Pancreas (tissue), 10 donors: Measurements from ENCODE around the gene NES. TPM values are rescaled to one million over a fixed set of nuclear protein-coding genes. Genes with fewer than 3 reads are reported as not detected.

ENCODE experiments used
- ATAC-seq, 4 donors: fragments of 200-7000 bp; cut with Tn5 transposase; one replicate each; pipeline versions ENCODE4 v1.8.0 to v1.9.1; 2020; ENCODE audit warnings: mild to moderate bottlenecking in 4 of 4, moderate library complexity in 4 of 4
- DNase-seq, 6 donors: peaks; one replicate each; pipeline ENCODE4 v3.0.0-alpha.2; 2020
- FAIRE-seq: peaks from 2 replicates; lab custom pipeline; 2012; peaks lifted over from hg19 to GRCh38; lab: Jason Lieb, UNC
- H3K27ac ChIP-seq, 4 donors: fragments of 200-600 bp; sonication (generic); 1 replicate in 3 of 4; 2 replicates in 1 of 4; pipeline versions ENCODE4 v1.5.0 to v1.8.0; 2020
- H3K27me3 ChIP-seq, 4 donors: fragments of 200-600 bp; one replicate each; pipeline ENCODE4 v1.8.0; 2021
- H3K36me3 ChIP-seq, 3 donors: fragments of 200-600 bp; sonication (generic) in 1 of 3; one replicate each; pipeline versions ENCODE4 v1.5.0 to v1.8.0; 2020 to 2021
- H3K4me1 ChIP-seq, 3 donors: fragments of 200-600 bp; one replicate each; pipeline ENCODE4 v1.8.0; 2021
- H3K4me3 ChIP-seq, 4 donors: fragments of 200-600 bp; sonication (generic) in 2 of 4; one replicate each; pipeline versions ENCODE4 v1.5.0 to v1.8.0; 2020 to 2021
- H3K9me3 ChIP-seq, 4 donors: fragments of 200-600 bp; one replicate each; pipeline ENCODE4 v1.8.0; 2021
- CTCF ChIP-seq, 4 donors: fragments of 200-600 bp; sonication (generic) in 3 of 4; IDR thresholded peaks; one replicate each; pipeline versions ENCODE4 v1.5.0 to v1.8.0; 2021; ENCODE audit warnings: antibody characterized with exemption in 4 of 4
- WGBS, 2 donors: extraction: QIAGEN DNeasy Blood & Tissue Kit; methylation state at CpG; one replicate each; pipeline ENCODE4 v1.1.7; 2013; 5-methylcytosine and 5-hydroxymethylcytosine counted together
- intact Hi-C, 3 donors: fragments of 100-400 bp; cut with DNase I; formaldehyde crosslinking; loops; one replicate each; pipeline versions ENCODE4 v1.11.1 to v1.14.2; 2022
- polyA plus RNA-seq, 2 donors: library from polyadenylated mRNA; stranded (reverse); fragments of 200-250 nt; gene quantifications; one replicate each; pipeline ENCODE4 v1.2.3, GENCODE V29; 2013
- total RNA-seq, 6 donors: library from RNA; stranded (reverse); fragmentation: NEBNext Ultra II Directional in 4 of 6; extraction: Animal tissue kit (Norgen Biotek cat#: 25700) in 4 of 6; gene quantifications; one replicate each; pipeline versions ENCODE4 v1.2.1 to v1.2.4, GENCODE V29; 2021 to 2023
- donor health status: healthy with polysubstance abuse.
- donor health status: DM: no; HTN: no; CAD: no; lungs with moderate emphysema.
- donor health status: DM: no; HTN: no; CAD: no.
- donor health status: control.
- donor health status: control.
- donor health status: Bipolar disorder and iron deficiency.
- donor health status: DM: yes; HTN: yes; CAD: no.
- donor health status: DM: no; HTN: no; CAD: no.
- donor health status: DM: no; HTN: no; CAD: no.
- donor health status: DM: yes; HTN: yes; CAD: no.

NES gene
- total and polyA plus RNA-seq, 8 donors = 1.1 to 7.6 (median 3.7) TPM

DNA sequence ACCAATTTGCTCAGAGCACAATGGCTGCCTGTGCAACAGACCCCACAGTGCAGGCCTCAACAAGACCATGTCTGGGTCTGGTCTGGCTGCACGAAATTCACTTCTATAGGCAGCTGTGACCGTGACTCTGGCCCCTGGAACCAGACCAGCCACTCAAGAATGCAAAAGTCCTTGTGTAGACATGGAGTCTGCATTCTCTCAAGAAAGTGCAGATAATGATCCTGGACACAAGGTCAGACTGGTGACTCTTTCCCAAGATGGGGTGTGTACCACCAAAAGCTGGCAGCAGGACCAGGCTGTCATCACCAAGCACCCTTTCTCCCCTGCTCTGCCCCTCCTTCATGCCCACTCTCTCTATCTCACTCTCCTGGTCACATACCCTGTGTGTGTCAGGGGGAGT is 43.9 kb upstream of the NES start:
- intact Hi-C loops = no loop called here
- Histone ChIP-seq H3K4me3 (no peak overlapping the region), H3K27ac (no peak overlapping the region), H3K9me3 (no peaks in the 10 kb centered on the region), H3K4me1 (peaks cover 10 to 17% (median 14%) of the 10 kb centered on the region in 3 donors), H3K27me3 (no peaks in the 10 kb centered on the region), H3K36me3 (peaks cover 10 to 29% (median 11%) of the 10 kb centered on the region in 3 donors)
- 77 to 87% methylated on average over 2 of the region's 2 CpGs for WGBS, 2 donors
- DNase-seq (no peak), ATAC-seq (no peak), FAIRE-seq (no peak)
- no peak for TF ChIP-seq CTCF (IDR thresholded peaks at IDR 0.05)

GRCh38 chr1:156717351-156717750 is 40.1 kb upstream of the NES start:
- DNase-seq (no peak), ATAC-seq (no peak), FAIRE-seq (no peak)
- intact Hi-C loops = no loop called here
- H3K36me3 ChIP-seq = peaks cover 0 to 7% (median 0%) of the 10 kb centered on the region in 3 donors
- no peaks in the 10 kb centered on the region for H3K9me3 ChIP-seq
- no peak overlapping the region for H3K4me3 ChIP-seq
- no peak for TF ChIP-seq CTCF (IDR thresholded peaks at IDR 0.05)
- H3K27me3 ChIP-seq = no peaks in the 10 kb centered on the region
- no peak overlapping the region for H3K27ac ChIP-seq
- H3K4me1 ChIP-seq = no peaks in the 10 kb centered on the region
- WGBS, 2 donors = 76 to 79% methylated on average over 4 of the region's 4 CpGs

- Histone ChIP-seq H3K4me1 (no peaks in the 10 kb centered on the region), H3K4me3 (no peak overlapping the region), H3K9me3 (no peaks in the 10 kb centered on the region), H3K27me3 (no peaks in the 10 kb centered on the region), H3K36me3 (no peaks in the 10 kb centered on the region), H3K27ac (no peak overlapping the region)
- FAIRE-seq (no peak), DNase-seq (no peak), ATAC-seq (no peak)
- intact Hi-C loops = no loop called here
- TF ChIP-seq CTCF (IDR thresholded peaks at IDR 0.05) = no peak
- 81 to 82% methylated on average over 3 of the region's 3 CpGs for WGBS, 2 donors
Measured at GRCh38 chr1:156714830-156715229, 37.6 kb upstream of the NES start.

DNA sequence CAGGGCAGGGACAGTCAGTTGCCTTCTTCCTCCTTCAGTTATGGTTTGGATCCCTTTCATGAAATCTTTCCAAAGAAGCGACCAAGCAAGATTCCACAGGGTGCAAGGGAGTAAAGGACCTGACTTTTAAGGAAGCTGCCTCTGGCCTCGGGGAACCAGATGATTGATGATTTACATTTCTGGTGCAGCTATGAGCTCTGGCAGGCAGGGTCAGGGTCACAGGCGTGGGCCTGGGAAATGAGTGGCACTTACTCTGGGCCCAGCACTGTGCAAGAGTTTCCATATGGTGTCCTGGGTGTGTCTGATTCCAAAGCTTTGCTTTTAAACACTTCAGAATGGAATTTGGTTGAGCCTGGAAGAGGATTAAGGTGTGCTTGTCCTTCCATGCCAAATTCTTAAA is 35.4 kb upstream of the NES start:
- Histone ChIP-seq H3K27me3 (no peaks in the 10 kb centered on the region), H3K27ac (no peak overlapping the region), H3K4me1 (no peaks in the 10 kb centered on the region), H3K9me3 (no peaks in the 10 kb centered on the region), H3K4me3 (no peak overlapping the region), H3K36me3 (no peaks in the 10 kb centered on the region)
- FAIRE-seq (no peak), DNase-seq (no peak), ATAC-seq (no peak)
- intact Hi-C loops = no loop called here
- no peak for TF ChIP-seq CTCF (IDR thresholded peaks at IDR 0.05)
- 44 to 51% methylated on average over 3 of the region's 3 CpGs for WGBS, 2 donors

DNA sequence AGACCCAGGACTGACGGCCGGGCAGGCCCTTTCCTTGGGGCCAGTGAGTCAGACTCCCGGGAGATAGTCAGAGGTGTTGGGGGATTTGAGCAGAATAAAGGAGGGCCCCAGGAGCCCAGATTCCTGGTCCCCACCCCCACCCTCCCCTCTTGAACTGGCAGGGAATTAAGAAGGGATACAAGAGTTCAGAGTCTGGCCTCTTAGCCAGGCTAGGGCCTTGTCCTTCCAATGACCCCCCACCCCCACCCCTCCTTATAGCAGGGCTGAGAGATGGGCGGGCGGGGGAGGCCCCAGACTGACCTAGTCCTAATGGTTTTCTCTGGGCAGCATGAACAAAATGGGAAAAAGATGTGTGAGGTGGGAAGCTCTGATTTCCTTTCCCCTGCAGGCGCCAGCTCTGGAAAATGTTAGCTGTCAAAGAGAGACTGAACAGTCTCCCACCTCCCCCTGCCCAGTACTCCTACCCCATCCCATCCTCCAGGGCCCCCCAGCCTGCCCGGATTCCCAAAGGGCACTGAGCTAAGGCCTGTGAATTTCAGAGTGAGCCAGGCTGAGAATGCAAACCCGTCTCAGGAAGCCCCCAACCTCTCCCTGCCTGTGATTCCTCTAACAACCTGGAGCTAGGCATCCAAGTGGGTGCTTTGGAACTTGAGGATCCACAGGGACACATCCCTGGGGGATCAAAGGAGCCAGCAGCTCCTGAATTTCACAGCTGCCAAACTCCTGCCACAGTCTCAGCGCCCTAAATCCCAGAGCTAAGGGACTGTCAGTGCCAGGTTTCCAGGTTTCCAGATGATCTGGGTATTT is 34.0 kb upstream of the NES start:
- FAIRE-seq = no peak
- intact Hi-C loops = no loop called here
- WGBS, 2 donors = 82 to 88% methylated on average over 9 of the region's 9 CpGs

More for the DNA sequence above, 34.0 kb upstream of the NES start:
- H3K27ac ChIP-seq = no peak overlapping the region
- H3K9me3 ChIP-seq = no peaks in the 10 kb centered on the region
- ATAC-seq (no peak), DNase-seq (no peak)
- H3K4me3 ChIP-seq = no peak overlapping the region
- H3K36me3 ChIP-seq = no peaks in the 10 kb centered on the region
- no peaks in the 10 kb centered on the region for H3K27me3 ChIP-seq
- H3K4me1 ChIP-seq = peaks cover 0 to 4% (median 3%) of the 10 kb centered on the region in 3 donors
- TF ChIP-seq CTCF (IDR thresholded peaks at IDR 0.05) = no peak
